RCC 7860 (cell line): ENCODE measurements around the gene USO1.
"Not testable (repeated sequence)": the region's sequence is repeated elsewhere in the genome, so short reads cannot be mapped to it uniquely, and the experiment has no call there.

Source experiments
- DNase-seq: peaks from one replicate; pipeline ENCODE4 v3.0.0-alpha.2; 2015; ENCODE audit warnings: low spot score
- FAIRE-seq: peaks from 2 replicates; lab custom pipeline; 2012; peaks lifted over from hg19 to GRCh38; lab: Jason Lieb, UNC

Gene USO1, protein sequence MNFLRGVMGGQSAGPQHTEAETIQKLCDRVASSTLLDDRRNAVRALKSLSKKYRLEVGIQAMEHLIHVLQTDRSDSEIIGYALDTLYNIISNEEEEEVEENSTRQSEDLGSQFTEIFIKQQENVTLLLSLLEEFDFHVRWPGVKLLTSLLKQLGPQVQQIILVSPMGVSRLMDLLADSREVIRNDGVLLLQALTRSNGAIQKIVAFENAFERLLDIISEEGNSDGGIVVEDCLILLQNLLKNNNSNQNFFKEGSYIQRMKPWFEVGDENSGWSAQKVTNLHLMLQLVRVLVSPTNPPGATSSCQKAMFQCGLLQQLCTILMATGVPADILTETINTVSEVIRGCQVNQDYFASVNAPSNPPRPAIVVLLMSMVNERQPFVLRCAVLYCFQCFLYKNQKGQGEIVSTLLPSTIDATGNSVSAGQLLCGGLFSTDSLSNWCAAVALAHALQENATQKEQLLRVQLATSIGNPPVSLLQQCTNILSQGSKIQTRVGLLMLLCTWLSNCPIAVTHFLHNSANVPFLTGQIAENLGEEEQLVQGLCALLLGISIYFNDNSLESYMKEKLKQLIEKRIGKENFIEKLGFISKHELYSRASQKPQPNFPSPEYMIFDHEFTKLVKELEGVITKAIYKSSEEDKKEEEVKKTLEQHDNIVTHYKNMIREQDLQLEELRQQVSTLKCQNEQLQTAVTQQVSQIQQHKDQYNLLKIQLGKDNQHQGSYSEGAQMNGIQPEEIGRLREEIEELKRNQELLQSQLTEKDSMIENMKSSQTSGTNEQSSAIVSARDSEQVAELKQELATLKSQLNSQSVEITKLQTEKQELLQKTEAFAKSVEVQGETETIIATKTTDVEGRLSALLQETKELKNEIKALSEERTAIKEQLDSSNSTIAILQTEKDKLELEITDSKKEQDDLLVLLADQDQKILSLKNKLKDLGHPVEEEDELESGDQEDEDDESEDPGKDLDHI

DNA sequence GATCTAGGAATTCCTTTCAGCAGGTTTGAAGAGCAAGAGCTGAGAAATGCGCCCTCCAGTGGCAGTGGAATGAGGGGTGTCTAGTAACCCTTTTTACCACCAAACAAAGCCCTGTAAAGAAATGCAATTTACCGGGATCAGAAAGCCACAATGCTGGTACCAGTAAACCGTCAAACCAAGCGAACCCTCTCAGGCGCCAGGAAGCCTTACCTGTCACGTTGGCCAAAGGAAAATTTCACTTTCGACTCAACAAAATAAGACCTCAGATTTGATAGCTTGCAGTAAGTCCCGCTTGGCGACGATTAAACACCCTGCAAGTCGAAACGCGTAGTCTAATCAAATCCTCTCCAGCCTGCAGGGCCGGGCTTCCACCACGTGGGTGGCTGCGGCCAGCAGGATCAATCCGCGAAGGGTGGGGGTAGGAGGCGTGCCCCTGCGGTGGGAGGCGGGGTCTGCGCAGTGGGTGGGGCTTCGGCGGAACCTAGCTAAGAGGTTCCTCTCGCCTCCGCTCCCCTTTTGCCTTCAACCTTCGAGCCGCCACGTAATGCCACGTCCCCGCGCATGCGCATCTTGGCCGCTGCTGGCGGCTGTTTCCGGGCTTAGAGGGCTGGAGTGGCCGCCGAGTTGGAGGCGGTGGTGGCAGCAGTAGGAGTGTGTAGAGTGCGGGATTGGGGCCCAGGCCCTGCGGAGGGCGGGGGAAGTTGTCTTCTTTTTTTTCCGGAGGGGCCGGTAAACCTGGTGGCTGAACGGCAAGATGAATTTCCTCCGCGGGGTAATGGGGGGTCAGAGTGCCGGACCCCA is at the start of gene USO1:
Gene USO1, plus strand, starts transcription at position 512 of the 801 bp plus-strand sequence. Its CDS starts 243 bp downstream, at position 755.
- FAIRE-seq, result peak; percentile 84
- peak; percentile 95 for DNase-seq

DNA sequence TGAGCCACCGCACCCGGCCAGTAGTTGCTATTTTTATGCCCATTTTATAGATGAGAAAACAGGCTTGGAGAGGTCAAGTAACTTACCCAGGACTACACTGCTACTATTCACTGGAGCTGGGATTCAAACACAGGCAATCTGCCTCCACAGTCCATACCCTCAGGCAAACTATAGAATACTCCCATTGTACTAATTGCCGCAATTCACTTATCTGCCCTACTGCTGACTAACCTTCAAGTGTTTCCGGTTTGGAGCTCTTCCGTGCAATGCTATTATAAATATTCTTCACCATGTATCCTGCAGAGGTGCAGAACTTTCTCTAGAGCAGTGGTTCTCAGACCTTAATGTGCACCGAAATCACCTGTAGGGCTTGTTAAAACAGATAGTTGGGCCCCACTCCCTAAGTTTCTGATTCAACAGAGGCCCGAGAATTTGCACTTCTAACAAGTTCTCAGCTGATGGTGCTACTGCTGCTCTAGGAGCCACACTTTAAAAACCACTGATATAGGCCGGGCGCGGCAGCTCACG is 49.3 kb upstream of the USO1 start:
- no peak for FAIRE-seq
- DNase-seq, result no peak

DNA sequence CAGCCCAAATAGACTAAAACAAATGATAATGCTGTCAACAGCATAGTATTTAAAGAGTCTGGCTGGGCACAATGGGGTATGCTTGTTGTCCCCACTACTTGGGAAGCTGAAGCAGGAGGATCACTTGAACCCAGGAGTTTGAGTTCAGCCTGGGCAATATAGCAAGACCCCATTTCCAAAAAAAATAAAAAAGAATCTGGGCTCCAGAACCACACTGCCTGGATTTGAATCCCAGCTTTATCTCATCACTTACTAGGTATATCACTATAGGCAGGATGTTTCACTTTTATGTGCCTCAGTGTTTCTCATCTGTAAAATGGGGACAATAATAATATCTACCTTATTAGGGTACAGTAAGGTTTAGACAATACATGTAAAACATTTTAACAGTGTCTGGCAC is 45.9 kb upstream of the USO1 start:
- FAIRE-seq (no peak), DNase-seq (no peak)

DNA sequence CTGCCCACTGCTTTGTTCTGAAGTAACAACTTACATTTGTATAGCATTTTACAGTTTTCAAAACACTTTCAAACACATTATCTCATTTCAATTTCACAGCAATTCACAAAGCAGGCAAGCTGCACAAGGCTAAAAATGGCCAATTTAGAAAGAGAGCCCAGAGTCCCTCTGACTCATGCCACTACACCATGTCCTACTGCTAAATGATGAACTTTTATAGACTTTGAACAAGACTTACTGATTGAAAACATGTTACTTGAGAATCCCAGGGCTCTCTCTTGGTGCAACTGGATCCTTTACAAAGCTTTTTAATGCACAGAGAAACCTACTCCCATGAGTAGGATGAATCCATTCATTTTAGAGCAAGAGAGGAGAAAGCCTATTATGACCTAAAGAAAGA is 45.4 kb upstream of the USO1 start:
- FAIRE-seq (no peak), DNase-seq (no peak)

DNA sequence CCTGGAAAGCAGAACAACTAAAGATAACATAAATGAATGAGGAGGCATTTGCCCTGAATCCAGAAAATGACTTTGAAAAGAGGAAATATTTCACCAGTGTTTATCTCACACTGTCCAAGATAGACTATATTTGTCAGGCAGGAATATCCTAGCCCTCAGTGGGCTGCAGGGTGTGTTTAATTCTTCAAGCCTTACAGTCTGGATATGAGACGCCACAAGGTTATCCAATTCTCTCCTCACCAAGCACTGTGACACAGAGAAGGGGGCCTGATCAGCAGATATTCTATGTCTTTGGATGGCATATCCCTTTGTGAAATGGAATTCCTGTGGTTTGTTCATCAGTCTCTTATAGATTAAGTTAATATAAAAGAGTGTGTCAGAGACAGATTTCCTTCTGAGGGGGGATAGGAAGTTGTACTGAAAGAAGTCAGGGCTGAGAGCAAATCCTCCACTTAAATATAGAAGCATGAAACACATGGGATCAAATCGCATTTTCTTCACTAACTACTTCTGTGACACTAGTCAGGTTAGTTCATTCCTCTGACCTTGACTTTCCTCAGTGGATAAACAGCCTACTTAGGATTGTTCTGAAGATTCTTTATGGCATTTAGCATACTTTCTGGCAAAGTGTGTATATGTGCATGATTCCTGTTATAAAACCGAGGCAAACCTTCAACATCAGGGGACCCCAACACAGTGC is 44.4 kb upstream of the USO1 start:
- DNase-seq, result no peak
- FAIRE-seq, result no peak

DNA sequence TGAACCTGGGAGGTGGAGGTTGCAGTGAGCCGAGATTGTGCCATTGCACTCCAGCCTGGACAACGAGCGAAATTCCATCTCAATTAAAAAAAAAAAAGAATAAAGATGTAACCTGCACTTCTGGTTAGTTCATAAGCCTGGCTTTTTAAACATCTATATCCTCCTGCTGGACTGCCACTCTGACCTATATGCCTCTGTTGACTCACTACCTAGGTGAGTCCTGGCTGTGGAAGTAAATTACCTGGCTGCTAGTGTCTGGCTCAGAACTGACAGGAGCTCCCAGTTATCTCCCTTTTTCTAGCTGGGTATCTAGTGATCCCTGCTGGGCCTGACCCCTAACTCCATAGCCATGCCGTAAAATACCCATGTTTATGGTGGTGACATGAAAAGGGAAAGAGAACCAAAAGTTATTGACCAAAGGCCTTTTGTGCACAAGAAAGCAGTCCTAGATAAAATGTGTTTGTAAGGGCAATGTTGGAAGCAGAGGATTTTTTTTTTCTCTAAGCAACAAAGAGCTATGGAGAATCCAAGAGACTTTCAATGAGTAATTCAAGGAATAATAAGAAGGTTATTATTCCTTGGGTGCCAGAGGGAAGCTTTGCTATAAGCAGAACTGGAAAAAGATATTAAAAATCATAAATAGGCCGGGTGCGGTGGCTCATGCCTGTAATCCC is 40.8 kb upstream of the USO1 start:
- DNase-seq, result no peak
- FAIRE-seq, result no peak

DNA sequence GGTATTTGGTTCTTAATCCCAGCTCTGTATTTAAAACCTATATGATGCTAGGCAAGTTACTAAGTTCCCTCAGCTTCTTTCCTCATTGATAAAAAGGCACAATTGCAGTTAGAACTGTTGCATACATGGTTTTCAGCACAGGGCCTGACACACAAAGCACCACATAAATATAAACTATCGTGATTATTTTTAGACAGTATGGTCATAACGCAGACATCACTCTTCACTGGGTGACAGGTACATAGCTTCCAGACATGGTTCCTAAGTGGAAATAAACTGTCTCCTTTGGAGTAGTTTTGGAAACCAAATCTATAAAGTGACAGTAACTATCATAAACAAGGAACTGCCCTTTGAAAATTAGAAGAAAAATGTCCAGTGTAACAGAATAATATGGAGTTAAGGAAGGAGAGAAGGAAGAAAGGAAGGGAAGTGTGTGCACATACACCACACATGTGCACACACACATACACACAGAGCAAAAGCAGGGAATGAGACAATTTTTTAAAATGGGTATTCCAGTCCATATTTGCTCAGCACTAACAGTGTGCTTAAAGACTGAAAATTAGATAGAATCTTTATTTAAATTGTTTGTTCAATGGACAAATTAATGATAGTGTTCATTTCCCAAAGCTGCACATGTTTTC is 38.7 kb upstream of the USO1 start:
- FAIRE-seq, result no peak
- DNase-seq, result no peak

DNA sequence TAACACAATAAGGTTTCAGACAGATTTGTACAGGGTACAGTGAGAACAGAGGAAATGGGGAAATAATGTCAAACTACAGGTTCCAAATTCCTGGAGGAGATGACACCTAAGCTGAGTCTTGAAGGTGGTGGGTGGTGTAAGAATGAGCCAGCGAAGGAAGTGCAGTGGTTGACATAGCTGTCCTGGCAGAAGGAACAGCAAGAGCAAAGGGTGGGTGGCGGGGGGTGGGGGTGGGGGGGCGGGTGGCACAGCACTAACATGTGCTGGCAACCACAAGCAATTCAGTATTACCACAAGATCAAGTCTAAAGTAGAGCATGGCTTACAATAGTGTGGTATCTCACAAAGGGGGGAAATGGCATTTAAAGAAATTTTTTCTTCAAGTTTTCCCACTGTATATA is 38.0 kb upstream of the USO1 start:
- DNase-seq, result no peak
- FAIRE-seq, result no peak

DNA sequence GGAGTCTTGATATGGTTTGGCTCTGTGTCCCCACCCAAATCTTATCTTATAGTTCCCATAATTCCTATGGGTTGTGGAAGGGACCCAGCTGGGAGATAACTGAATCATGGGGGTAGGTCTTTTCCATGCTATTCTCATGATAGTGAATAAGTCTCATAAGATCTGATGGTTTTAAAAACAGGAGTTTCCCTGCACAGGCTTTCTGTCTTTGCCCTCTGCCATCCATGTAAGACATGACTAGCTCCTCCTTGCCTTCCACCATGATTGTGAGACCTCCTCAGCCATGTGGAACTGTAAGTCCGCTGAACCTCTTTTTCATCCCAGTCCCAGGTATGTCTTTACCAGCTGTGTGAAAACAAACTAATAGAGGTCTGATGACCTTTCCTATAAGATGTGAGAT is 37.3 kb upstream of the USO1 start:
- FAIRE-seq, DNase-seq: not testable (repeated sequence)

DNA sequence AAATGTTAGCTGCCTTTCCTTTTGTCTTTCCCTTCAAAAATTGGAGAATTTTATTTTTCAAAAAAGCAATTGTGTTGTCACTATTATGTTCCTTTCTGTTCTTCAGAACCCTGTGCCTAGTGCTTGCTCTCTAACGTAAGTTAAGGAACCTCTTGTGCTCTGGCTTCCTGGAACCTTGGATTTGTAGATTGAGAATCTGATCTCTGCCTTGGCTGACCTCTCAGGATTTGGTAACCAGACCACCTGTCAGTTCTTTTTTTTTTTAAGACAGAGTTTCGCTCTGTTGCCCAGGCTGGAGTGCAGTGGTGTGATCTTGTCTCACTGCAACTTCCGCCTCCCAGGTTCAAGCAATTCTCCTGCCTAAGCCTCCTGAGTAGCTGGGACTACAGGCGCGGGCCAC is 32.3 kb upstream of the USO1 start:
- not testable (repeated sequence) for FAIRE-seq, DNase-seq

DNA sequence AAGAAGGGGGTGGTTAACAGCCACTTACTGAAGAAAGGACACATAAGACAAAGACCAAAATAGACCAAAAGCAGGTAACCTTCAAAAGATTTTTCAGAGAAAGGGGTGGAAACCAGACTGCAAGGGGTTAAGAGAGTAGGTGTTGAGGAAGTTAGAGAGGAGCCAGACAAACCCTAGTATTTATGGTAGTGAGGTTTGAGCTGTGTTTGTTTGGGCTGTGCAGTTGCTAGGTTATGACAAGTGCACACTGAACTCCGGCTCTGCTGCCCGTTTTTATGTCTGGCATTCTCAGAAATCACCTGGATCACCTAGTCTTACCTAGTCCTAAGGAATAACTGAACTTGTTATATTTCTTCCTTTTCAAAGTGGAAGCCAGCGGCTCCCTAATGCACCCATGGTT is 28.3 kb upstream of the USO1 start:
- DNase-seq (no peak), FAIRE-seq (no peak)

DNA sequence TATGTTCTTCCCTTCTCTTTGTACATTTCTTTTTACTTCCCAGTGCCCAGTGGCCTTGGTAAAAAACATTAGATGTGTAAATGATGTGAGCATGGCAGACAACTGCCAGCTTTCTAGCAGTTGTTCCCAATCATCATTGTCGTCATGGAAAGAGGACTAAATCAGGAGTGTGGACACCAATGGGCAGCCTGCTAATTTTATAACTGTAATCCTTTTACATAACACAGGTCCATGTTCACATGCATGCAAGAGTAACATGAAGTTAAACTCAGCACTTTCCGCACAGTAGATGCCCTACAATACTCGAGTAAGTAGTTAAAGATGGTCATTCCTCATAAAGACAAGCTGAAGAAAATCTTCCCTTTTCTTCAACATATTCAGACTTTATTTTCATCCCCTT is 27.8 kb upstream of the USO1 start:
- no peak for DNase-seq
- FAIRE-seq, result no peak

DNA sequence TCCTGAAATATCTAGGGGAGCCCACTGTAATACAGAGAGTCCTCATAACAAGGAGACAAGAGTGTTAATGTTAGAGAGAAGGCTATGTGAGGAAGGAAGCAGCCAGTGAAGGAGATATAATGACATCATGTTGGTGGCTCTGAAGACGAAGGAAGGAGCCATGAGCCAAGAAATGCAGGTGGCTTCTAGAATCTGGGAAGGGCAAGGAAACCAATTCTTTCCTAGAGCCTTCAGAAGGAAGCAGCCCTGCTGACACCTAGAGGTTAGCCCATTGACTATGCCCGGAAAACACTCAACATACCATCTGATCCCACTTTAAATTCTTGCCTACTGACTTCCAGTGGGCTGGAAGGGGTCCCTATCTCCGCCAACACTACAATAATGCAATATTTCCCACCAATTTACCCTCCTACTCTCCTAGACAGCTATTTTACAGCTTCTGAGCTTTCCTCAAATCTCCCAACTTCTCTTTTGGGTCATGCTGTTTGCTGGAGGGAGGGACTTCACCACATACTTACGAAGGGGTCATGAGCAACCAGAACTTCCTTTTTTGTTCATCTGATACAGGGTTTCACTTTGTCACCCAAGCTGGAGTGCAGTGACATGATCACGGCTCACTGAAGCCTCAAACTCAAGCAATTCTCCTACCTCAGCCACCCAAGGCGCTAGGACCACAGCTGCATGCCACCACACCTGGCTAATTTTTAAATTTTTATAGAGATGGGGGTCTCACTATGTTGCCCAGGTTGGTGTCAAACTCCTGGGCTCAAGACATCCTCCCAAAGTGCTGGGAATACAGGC is 26.0 kb upstream of the USO1 start:
- DNase-seq, result no peak
- FAIRE-seq, result no peak

DNA sequence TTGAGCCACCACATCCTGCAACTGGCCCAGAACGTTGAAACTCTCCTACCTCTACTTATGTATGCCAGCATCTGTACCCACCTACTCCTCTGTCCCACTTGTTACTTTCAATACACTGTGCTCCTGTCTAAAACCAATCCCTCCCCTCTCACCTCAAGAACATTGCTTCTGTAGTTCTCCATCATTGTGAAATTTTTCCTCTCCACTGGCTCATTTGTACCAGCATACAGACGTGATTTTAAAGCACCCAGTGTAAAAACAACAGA is 25.5 kb upstream of the USO1 start:
- FAIRE-seq (no peak), DNase-seq (no peak)

DNA sequence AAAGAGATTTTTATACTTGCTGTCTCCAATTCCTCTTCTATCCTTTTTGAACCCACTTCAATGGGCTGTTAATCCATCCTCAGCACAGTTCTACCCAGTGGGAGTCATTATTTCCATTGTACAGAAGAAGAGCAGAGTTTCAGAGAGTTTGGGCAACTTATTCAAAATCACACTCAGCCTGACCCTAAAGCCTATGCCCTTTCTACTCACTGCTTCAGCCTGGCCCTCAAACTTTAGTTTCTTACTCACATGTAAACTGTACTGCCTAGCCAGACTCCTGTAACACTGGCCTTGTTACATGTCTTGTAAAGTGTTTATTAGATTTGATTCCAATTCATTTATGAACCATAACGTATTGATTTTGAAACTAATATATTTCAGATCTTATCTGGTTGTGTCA is 25.1 kb upstream of the USO1 start:
- no peak for FAIRE-seq

DNA sequence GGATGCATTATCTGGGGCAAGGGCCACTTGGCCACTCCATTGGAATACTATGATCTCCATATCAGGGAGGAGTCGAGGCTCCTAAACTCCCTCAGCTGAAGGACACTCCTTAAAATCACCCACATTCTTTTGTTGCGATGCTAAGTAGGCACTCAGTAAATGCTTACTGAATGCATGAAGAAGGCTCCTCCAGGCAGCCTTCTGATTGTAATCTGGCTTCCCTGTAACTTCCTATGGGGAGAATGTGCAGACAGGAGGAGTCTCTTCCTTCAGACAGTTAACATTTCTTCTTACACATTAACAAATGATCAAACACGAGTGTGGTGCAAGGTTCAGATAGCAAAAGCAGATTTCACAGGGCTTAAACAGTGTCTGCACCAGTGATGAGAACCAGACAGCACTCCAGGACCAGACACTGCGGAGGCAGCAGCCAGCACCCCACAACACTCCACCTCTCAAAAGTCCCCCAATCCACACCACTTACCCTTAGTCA is 21.4 kb upstream of the USO1 start:
- DNase-seq, result no peak
- FAIRE-seq, result no peak

More for the DNA sequence above, 25.1 kb upstream of the USO1 start:
- DNase-seq, result no peak

DNA sequence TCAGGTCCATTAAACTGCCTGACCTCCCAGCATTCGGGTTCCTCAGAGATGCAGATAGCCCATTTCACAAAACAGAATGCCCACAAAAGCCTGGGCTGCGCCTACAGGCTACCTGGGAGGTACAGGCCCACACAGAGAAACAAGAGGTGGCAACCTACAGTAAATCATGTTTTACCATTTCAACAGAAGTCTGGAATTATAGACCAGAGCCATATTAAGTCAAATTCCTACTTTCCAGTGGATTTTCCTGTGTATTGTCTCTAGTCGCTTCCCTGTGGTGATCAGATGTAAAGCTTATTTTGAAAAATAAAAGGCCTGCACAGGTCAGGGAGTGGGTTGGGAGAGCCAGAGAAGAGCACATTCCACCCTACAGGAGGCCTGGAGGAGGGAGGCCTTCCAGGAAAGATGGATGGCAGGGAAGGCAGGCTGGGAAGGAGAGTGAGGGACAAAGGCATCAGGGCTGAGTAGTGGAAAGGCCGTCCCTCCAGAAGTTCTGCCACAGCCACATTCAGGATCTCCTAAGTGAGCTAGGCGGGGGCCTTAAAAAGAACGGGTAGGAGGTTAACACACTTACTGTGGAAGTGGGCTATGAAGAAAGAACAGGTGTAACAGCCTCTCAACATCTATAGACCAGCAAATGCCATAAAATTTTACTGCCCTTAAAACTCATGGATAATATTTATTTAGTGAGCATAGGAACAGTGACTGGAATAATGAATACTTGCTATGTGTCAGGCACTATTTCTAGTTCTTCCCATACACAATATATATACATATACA is 19.0 kb upstream of the USO1 start:
- DNase-seq (no peak), FAIRE-seq (no peak)
